NCI-H1105 (cell line): ENCODE measurements around the gene VIPR2.

Experiments used
- DNase-seq: peaks from one replicate; lab custom pipeline; 2025; lab: John Stamatoyannopoulos, UW

The VIPR2 gene

GRCh38 chr7:159066816-159067575, 77.7 kb downstream of the VIPR2 start:
- DNase-seq = no peak

- DNase-seq = no peak
These were observed 78.7 kb downstream of the VIPR2 start for GRCh38 chr7:159065852-159066480.

GRCh38 chr7:159064816-159065510, 79.7 kb downstream of the VIPR2 start:
- DNase-seq = no peak

- DNase-seq = no peak
These were observed 80.4 kb downstream of the VIPR2 start for GRCh38 chr7:159064121-159064815.

GRCh38 chr7:159063046-159063840, 81.4 kb downstream of the VIPR2 start:
- no peak for DNase-seq

- DNase-seq = no peak
These were observed 82.1 kb downstream of the VIPR2 start for GRCh38 chr7:159062569-159062968.

- no peak for DNase-seq
These were observed 82.9 kb downstream of the VIPR2 start for GRCh38 chr7:159061674-159062212.

GRCh38 chr7:159061209-159061608, 83.5 kb downstream of the VIPR2 start:
- no peak for DNase-seq

- DNase-seq = no peak
These were observed 84.2 kb downstream of the VIPR2 start for GRCh38 chr7:159060440-159060839.

GRCh38 chr7:159059629-159060028, 85.0 kb downstream of the VIPR2 start:
- DNase-seq = no peak

- DNase-seq = no peak
These were observed 87.0 kb downstream of the VIPR2 start for GRCh38 chr7:159057647-159058046.

GRCh38 chr7:159056737-159057136, 87.9 kb downstream of the VIPR2 start:
- DNase-seq = no peak

GRCh38 chr7:159051916-159052315, 92.8 kb downstream of the VIPR2 start:
- DNase-seq = no peak

GRCh38 chr7:159050704-159051103, 94.0 kb downstream of the VIPR2 start:
- no peak for DNase-seq

- DNase-seq = no peak
These were observed 95.2 kb downstream of the VIPR2 start for GRCh38 chr7:159049266-159050025.

GRCh38 chr7:159048656-159049055, 96.0 kb downstream of the VIPR2 start:
- DNase-seq = no peak

- no peak for DNase-seq
These were observed 97.1 kb downstream of the VIPR2 start for GRCh38 chr7:159047536-159047935.

GRCh38 chr7:159046300-159046699, 98.4 kb downstream of the VIPR2 start:
- no peak for DNase-seq

- DNase-seq = no peak
These were observed 98.8 kb downstream of the VIPR2 start for GRCh38 chr7:159045839-159046238.

GRCh38 chr7:159042581-159043101, 102.0 kb downstream of the VIPR2 start:
- DNase-seq = no peak
